Stimulated activated CD4-positive, alpha-beta T cell treated with anti-CD3 and anti-CD28 coated beads, Interleukin-1b, Interleukin-23, amount 100 ng/mL, for 4 hours (primary cell): ENCODE results near the gene SGSH.

Experiments
- DNase-seq, 2 donors: peaks; one replicate each; pipeline ENCODE4 v3.0.0-alpha.2; 2020; ENCODE audit warnings: low read depth in 2 of 2

Gene SGSH

GRCh38 chr17:80183581-80184422 lies 36.3 kb downstream of the SGSH start:
- no peak for DNase-seq

GRCh38 chr17:80182845-80183223 lies 37.3 kb downstream of the SGSH start:
- no peak for DNase-seq

GRCh38 chr17:80182118-80182844 lies 37.9 kb downstream of the SGSH start:
- DNase-seq: no peak

GRCh38 chr17:80181431-80181830 lies 38.7 kb downstream of the SGSH start:
- no peak for DNase-seq

GRCh38 chr17:80180192-80180591 lies 39.9 kb downstream of the SGSH start:
- DNase-seq: no peak

GRCh38 chr17:80177986-80178595 lies 42.0 kb downstream of the SGSH start:
- DNase-seq: no peak

- no peak for DNase-seq
Observed at GRCh38 chr17:80176757-80177156, 43.4 kb downstream of the SGSH start.

- no peak for DNase-seq
Observed at GRCh38 chr17:80173916-80174315, 46.2 kb downstream of the SGSH start.

GRCh38 chr17:80173126-80173525 lies 47.0 kb downstream of the SGSH start:
- DNase-seq: no peak

GRCh38 chr17:80171681-80172080 lies 48.5 kb downstream of the SGSH start:
- no peak for DNase-seq

GRCh38 chr17:80169784-80170500 lies 50.2 kb downstream of the SGSH start, which contains the start of gene CARD14:
Gene CARD14 (plus strand): TSS chr17:80170030. CDS start chr17:80181439, 11,409 bp downstream.
- DNase-seq: no peak

- no peak for DNase-seq
Observed at GRCh38 chr17:80169107-80169506, 51.0 kb downstream of the SGSH start.

- no peak for DNase-seq
Observed at GRCh38 chr17:80168371-80168770, 51.8 kb downstream of the SGSH start.

GRCh38 chr17:80166446-80166845 lies 53.7 kb downstream of the SGSH start:
- DNase-seq: no peak

- no peak for DNase-seq
Observed at GRCh38 chr17:80164185-80164584, 55.9 kb downstream of the SGSH start.

GRCh38 chr17:80163336-80163735 lies 56.8 kb downstream of the SGSH start:
- no peak for DNase-seq

GRCh38 chr17:80160536-80160935 lies 59.6 kb downstream of the SGSH start:
- no peak for DNase-seq
